Fibroblast of mammary gland (primary cell): ENCODE results near the gene POU1F1.

Experiments used
- DNase-seq: peaks from one replicate; pipeline ENCODE4 v3.0.0-alpha.2; 2010; ENCODE audit warnings: low read depth
- H3K4me3 ChIP-seq: 2 replicates; pipeline ENCODE4 v1.5.1; 2011; ENCODE audit warnings: low read depth, mild to moderate bottlenecking, low read length, moderate library complexity; ENCODE audit not compliant: control insufficient read depth
- TF ChIP-seq, protein P1 (sequence below): conservative IDR thresholded peaks from 2 replicates; pipeline ENCODE4 v1.5.1; 2011; ENCODE audit warnings: low read depth, low read length, inconsistent platforms; ENCODE audit not compliant: control insufficient read depth, insufficient read depth

POU1F1 gene

GRCh38 chr3:87236093-87236492 lies 40.3 kb downstream of the POU1F1 start:
- TF ChIP-seq, protein P1, sequence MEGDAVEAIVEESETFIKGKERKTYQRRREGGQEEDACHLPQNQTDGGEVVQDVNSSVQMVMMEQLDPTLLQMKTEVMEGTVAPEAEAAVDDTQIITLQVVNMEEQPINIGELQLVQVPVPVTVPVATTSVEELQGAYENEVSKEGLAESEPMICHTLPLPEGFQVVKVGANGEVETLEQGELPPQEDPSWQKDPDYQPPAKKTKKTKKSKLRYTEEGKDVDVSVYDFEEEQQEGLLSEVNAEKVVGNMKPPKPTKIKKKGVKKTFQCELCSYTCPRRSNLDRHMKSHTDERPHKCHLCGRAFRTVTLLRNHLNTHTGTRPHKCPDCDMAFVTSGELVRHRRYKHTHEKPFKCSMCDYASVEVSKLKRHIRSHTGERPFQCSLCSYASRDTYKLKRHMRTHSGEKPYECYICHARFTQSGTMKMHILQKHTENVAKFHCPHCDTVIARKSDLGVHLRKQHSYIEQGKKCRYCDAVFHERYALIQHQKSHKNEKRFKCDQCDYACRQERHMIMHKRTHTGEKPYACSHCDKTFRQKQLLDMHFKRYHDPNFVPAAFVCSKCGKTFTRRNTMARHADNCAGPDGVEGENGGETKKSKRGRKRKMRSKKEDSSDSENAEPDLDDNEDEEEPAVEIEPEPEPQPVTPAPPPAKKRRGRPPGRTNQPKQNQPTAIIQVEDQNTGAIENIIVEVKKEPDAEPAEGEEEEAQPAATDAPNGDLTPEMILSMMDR, result no peak
- DNase-seq, result no peak
- no peak overlapping the region for H3K4me3 ChIP-seq

DNA sequence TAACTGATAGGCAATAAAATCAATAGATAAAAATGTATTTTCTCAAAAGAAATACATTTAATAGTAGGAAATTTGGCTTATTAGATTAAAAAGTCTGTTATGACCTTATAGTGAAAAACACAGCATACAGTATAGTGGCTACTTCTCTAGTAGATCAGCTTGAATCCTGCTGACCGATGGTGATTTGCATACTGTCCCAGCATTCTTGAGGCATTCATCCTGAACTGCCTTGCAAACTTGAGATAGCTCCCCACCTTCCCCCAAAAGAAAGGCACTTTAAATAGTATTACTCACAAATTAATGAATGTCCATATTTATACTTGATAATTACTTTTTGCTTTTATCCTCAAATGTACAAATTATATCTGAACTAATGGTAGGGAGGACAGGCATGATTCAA lies 42.6 kb downstream of the POU1F1 start:
- H3K4me3 ChIP-seq, result no peak overlapping the region
- TF ChIP-seq, protein P1, result no peak
- no peak for DNase-seq

DNA sequence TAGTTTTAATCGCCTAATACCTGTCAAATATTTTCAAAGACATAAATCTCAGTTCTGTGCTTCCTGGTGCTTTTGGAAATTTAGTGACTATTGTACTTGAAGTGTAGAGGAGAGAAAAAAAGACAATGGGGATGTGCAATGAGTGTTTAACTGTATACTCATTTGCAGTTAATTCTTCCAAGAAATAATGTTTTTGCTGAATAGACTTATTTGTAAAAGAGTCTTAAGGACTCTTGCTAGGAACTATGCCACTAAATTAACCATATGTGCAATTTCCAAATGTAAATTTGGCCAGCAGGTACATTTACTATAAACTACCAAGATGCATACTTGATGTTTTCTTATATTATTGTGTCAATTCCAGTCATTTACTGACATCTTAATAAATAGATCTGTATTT lies 47.3 kb downstream of the POU1F1 start:
- TF ChIP-seq, protein P1, result no peak
- H3K4me3 ChIP-seq, result no peak overlapping the region
- no peak for DNase-seq

- H3K4me3 ChIP-seq, result peak overlapping the region; percentile 97
- TF ChIP-seq, protein P1, result no peak
- DNase-seq, result peak; percentile 29
These were observed 48.1 kb downstream of the POU1F1 start for GRCh38 chr3:87228316-87228715.

DNA sequence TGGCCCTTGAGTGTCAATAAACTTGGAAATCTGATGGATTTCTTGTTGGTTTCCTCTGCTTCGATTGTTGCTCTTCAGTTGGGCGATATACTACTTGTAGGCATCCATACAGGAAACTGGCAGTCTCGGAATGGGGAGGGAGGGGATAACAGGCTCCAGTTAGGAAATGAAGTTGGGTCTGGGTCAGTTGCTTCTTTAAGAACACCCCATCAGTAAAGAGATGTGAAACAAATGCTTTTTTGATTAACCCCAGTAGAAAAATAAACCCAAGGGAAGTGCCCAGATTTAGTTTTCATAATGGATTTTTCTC lies 48.6 kb downstream of the POU1F1 start:
- peak overlapping the region; percentile 97 for H3K4me3 ChIP-seq
- DNase-seq, result peak; percentile 8
- TF ChIP-seq, protein P1, result no peak

GRCh38 chr3:87227104-87227834 lies 49.1 kb downstream of the POU1F1 start, which contains the start of gene CHMP2B:
CHMP2B (plus strand) TSS chr3:87227309; CDS start chr3:87227523, 214 bp downstream.
- peak within 1 kb of the TSS; percentile 97 for H3K4me3 ChIP-seq
- DNase-seq, result peak; percentile 89
- TF ChIP-seq, protein P1, result no peak
